ENCODE results near the gene FHAD1.

FHAD1 gene

DNA sequence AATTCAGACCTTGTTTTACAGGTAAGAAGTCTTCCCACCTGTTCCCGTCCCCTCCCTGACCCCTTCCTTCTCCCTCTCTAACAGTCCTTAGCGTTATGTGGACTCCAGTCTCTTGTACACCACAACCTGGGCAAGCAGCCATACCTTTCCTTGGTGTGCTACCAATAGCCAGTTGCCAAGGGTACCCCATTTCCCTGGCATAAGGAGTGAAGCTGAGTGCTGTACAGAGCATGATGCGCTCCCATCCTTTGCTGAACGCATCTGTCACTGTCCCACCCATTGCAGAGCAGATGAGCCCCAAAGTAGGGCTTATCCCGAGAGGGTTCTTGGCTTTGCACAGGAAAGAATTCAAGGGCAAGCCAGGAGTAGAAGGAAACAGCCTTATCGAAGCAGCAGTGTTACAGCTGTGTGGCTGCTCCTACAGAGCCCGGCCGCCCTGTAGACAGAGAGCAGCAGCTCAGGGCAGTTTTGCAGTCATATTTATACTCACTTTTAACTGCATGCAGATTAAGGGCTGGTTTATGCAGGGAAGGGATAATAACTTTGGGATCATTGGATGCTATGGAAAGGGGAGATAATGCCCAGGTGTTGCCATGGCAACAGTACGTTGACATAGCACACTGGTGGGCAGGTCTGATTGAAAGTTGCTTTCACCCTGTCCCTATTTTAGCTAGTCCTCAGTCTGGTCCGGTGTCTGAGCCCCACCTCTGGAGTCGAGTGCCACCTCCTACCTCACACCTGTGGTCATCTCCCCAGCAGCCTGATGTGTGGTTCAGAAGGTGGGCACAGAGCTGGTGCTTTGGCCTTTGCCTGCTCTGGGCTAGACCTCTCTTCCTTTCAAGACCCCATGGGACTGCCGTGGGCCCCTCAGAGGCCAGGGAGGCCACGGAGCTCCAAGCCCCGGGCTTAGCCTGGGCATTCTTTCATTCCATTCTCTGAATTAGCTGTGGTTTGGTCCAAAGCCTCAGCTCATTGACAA lies 5.1 kb downstream of the FHAD1 start:
- H3K9me3 ChIP-seq (replicated peaks; ENCODE audit: insufficient read depth, low read length) = no peaks in the 10 kb centered on the region
- no peak overlapping the region for H3K9ac ChIP-seq (ENCODE audit: low read length)
- no peaks in the 10 kb centered on the region for H3K36me3 ChIP-seq (replicated peaks; ENCODE audit: insufficient read depth, low read length)
- H3K4me1 ChIP-seq (ENCODE audit: low read length) = peaks cover 36% of the 10 kb centered on the region
- no peaks in the 10 kb centered on the region for H4K20me1 ChIP-seq (ENCODE audit: insufficient read depth, low read length)
- peaks cover 41% of the 10 kb centered on the region for H3K27me3 ChIP-seq (replicated peaks; ENCODE audit: insufficient read depth, low read length)
- no peak overlapping the region for H3K4me3 ChIP-seq (ENCODE audit: low read length)
- H2AFZ ChIP-seq (ENCODE audit: low read length) = no peak overlapping the region
- H3K27ac ChIP-seq (ENCODE audit: low read length) = no peak overlapping the region
- H3K9me2 ChIP-seq (replicated peaks; ENCODE audit: insufficient read depth, low read length) = no peaks in the 10 kb centered on the region
- no peak for DNase-seq
- no peaks in the 10 kb centered on the region for H3K79me2 ChIP-seq (ENCODE audit: low read length)
- peaks cover 28% of the 10 kb centered on the region for H3F3A ChIP-seq (ENCODE audit: insufficient read depth, low read length)
- TF ChIP-seq EZH2phosphoT487 (IDR thresholded peaks at IDR 0.05; ENCODE audit: low read length) = no peak
- TF ChIP-seq, protein P1, sequence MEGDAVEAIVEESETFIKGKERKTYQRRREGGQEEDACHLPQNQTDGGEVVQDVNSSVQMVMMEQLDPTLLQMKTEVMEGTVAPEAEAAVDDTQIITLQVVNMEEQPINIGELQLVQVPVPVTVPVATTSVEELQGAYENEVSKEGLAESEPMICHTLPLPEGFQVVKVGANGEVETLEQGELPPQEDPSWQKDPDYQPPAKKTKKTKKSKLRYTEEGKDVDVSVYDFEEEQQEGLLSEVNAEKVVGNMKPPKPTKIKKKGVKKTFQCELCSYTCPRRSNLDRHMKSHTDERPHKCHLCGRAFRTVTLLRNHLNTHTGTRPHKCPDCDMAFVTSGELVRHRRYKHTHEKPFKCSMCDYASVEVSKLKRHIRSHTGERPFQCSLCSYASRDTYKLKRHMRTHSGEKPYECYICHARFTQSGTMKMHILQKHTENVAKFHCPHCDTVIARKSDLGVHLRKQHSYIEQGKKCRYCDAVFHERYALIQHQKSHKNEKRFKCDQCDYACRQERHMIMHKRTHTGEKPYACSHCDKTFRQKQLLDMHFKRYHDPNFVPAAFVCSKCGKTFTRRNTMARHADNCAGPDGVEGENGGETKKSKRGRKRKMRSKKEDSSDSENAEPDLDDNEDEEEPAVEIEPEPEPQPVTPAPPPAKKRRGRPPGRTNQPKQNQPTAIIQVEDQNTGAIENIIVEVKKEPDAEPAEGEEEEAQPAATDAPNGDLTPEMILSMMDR (IDR thresholded peaks at IDR 0.05; ENCODE audit: low read length) = no peak
- TF ChIP-seq EZH2 (optimal IDR thresholded peaks at IDR 0.05; ENCODE audit: low read depth, low read length) = no peak
- H3K4me2 ChIP-seq (ENCODE audit: low read depth, low read length) = no peak overlapping the region

DNA sequence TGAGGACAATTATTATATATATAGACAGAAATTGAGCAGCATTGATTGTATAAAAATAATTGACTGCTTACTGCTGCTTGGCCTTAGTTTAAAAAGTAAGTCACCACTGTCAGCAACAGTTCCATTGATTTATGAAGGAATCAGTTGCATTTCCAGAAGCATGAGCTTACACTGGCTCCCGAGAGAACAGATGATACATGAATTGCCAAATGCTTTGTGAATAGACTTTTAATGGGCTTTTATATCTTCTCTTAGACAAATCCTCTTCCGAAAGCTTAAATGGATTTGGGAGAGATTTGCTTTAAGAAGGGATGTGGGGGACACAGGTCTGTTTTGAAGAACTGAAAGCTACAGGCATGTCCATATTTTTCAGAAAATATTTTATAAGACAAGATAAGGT lies 7.5 kb downstream of the FHAD1 start:
- Histone ChIP-seq H3K27me3 (replicated peaks; ENCODE audit: insufficient read depth, low read length) (peaks cover 41% of the 10 kb centered on the region), H3K27ac (ENCODE audit: low read length) (no peak overlapping the region), H3K9me2 (replicated peaks; ENCODE audit: insufficient read depth, low read length) (no peaks in the 10 kb centered on the region), H3F3A (ENCODE audit: insufficient read depth, low read length) (peaks cover 17% of the 10 kb centered on the region), H3K4me1 (ENCODE audit: low read length) (peaks cover 30% of the 10 kb centered on the region), H4K20me1 (ENCODE audit: insufficient read depth, low read length) (no peaks in the 10 kb centered on the region), H3K9ac (ENCODE audit: low read length) (no peak overlapping the region), H3K4me2 (ENCODE audit: low read depth, low read length) (no peak overlapping the region), H3K4me3 (ENCODE audit: low read length) (no peak overlapping the region), H3K79me2 (ENCODE audit: low read length) (no peaks in the 10 kb centered on the region), H3K36me3 (replicated peaks; ENCODE audit: insufficient read depth, low read length) (no peaks in the 10 kb centered on the region), H3K9me3 (replicated peaks; ENCODE audit: insufficient read depth, low read length) (no peaks in the 10 kb centered on the region), H2AFZ (ENCODE audit: low read length) (no peak overlapping the region)
- no peak for DNase-seq
- TF ChIP-seq, protein P1 (IDR thresholded peaks at IDR 0.05; ENCODE audit: low read length) = no peak
- TF ChIP-seq EZH2phosphoT487 (IDR thresholded peaks at IDR 0.05; ENCODE audit: low read length) (no peak), EZH2 (optimal IDR thresholded peaks at IDR 0.05; ENCODE audit: low read depth, low read length) (no peak)

DNA sequence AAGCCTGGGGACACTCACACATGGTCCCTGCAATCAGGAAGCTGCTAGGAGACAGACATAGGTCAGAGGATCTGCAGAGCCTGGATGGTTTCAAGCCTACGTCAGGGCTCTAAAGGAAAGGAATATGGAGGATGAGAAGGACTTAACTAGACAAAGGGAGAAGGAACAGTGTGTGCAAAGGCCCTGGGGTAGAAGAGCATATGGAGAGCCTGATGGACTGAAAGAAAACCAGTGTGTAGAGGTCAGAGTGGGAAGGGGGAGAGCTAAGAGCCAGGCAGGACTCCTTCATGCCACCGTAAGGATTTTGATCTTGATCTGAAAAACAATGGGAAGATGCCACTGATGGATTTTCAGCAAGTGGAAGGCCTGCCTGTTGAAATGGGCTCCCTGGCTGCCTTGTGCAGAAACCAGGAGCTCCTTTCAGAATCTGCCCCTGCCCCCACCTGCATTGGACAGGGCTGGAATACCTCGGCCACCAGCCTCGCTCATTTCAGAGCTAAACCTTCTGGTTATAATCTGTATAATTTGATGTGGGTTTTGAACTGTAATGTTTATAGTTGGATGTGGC lies 8.6 kb downstream of the FHAD1 start:
- H3K27me3 ChIP-seq (replicated peaks; ENCODE audit: insufficient read depth, low read length) = peaks cover 31% of the 10 kb centered on the region
- peaks cover 12% of the 10 kb centered on the region for H3F3A ChIP-seq (ENCODE audit: insufficient read depth, low read length)
- no peaks in the 10 kb centered on the region for H3K9me2 ChIP-seq (replicated peaks; ENCODE audit: insufficient read depth, low read length)
- H3K4me3 ChIP-seq (ENCODE audit: low read length) = no peak overlapping the region
- H3K79me2 ChIP-seq (ENCODE audit: low read length) = no peaks in the 10 kb centered on the region
- no peaks in the 10 kb centered on the region for H3K36me3 ChIP-seq (replicated peaks; ENCODE audit: insufficient read depth, low read length)
- no peak overlapping the region for H3K27ac ChIP-seq (ENCODE audit: low read length)
- H3K4me2 ChIP-seq (ENCODE audit: low read depth, low read length) = no peak overlapping the region
- TF ChIP-seq EZH2phosphoT487 (IDR thresholded peaks at IDR 0.05; ENCODE audit: low read length) (no peak), EZH2 (optimal IDR thresholded peaks at IDR 0.05; ENCODE audit: low read depth, low read length) (no peak)
- TF ChIP-seq, protein P1 (IDR thresholded peaks at IDR 0.05; ENCODE audit: low read length) = no peak
- H3K9me3 ChIP-seq (replicated peaks; ENCODE audit: insufficient read depth, low read length) = no peaks in the 10 kb centered on the region
- H3K4me1 ChIP-seq (ENCODE audit: low read length) = peaks cover 28% of the 10 kb centered on the region
- no peaks in the 10 kb centered on the region for H4K20me1 ChIP-seq (ENCODE audit: insufficient read depth, low read length)
- no peak overlapping the region for H3K9ac ChIP-seq (ENCODE audit: low read length)
- no peak overlapping the region for H2AFZ ChIP-seq (ENCODE audit: low read length)
- no peak for DNase-seq

Data from MM.1S (cell line).